Spleen (tissue), 11 donors: ENCODE data around the gene MRPS24. TPM values are rescaled to one million over a fixed set of nuclear protein-coding genes. Genes with fewer than 3 reads are reported as not detected.
"Not testable (repeated sequence)": the region's sequence is repeated elsewhere in the genome, so short reads cannot be mapped to it uniquely, and the experiment has no call there.

Experiments
- DNase-seq: peaks from one replicate; pipeline ENCODE4 v3.0.0-alpha.2; 2020
- H3K27ac ChIP-seq, 8 donors: fragments of 200-600 bp; sonication (generic) in 7 of 8; 1 replicate in 4 of 8; 2 replicates in 4 of 8; pipeline versions ENCODE4 v1.5.0 to v1.8.0; 2016 to 2021; ENCODE audit warnings: inconsistent platforms in 4 of 8, mild to moderate bottlenecking in 4 of 8, moderate library complexity in 1 of 8
- H3K27me3 ChIP-seq, 7 donors: fragments of 200-600 bp; sonication (generic) in 6 of 7; replicated peaks in 1 of 7; 1 replicate in 4 of 7; 2 replicates in 3 of 7; pipeline versions ENCODE4 v1.5.0 to v1.8.0; 2016 to 2021; ENCODE audit warnings: inconsistent platforms in 3 of 7, mild to moderate bottlenecking in 1 of 7
- H3K36me3 ChIP-seq, 6 donors: fragments of 200-600 bp; sonication (generic) in 5 of 6; 1 replicate in 4 of 6; 2 replicates in 2 of 6; pipeline versions ENCODE4 v1.5.0 to v1.8.0; 2016 to 2021; ENCODE audit warnings: inconsistent platforms in 2 of 6
- H3K4me1 ChIP-seq, 6 donors: fragments of 200-600 bp; sonication (generic) in 5 of 6; 1 replicate in 3 of 6; 2 replicates in 3 of 6; pipeline versions ENCODE4 v1.5.0 to v1.8.0; 2016 to 2021; ENCODE audit warnings: inconsistent platforms in 3 of 6
- H3K4me3 ChIP-seq, 8 donors: fragments of 200-600 bp; sonication (generic) in 7 of 8; 1 replicate in 4 of 8; 2 replicates in 4 of 8; pipeline versions ENCODE4 v1.5.0 to v1.8.0; 2016 to 2021; ENCODE audit warnings: inconsistent platforms in 4 of 8, mild to moderate bottlenecking in 4 of 8, moderate library complexity in 2 of 8
- H3K9me3 ChIP-seq, 8 donors: fragments of 200-600 bp; sonication (generic) in 7 of 8; 1 replicate in 4 of 8; 2 replicates in 4 of 8; pipeline versions ENCODE4 v1.5.0 to v1.8.0; 2016 to 2021; ENCODE audit warnings: inconsistent platforms in 4 of 8
- POLR2A ChIP-seq, 3 donors: fragments of 450-650 bp; IDR thresholded peaks; one replicate each; pipeline ENCODE4 v1.5.1; 2017; ENCODE audit warnings: antibody characterized with exemption in 3 of 3, mild to moderate bottlenecking in 1 of 3
- POLR2AphosphoS5 ChIP-seq, 3 donors: sonication (generic); formaldehyde crosslinking; IDR thresholded peaks; one replicate each; pipeline ENCODE4 v1.5.1; 2017; ENCODE audit warnings: antibody characterized with exemption in 3 of 3
- WGBS, 5 donors: extraction: QIAGEN DNeasy Blood & Tissue Kit in 3 of 5; methylation state at CpG; one replicate each; pipeline versions ENCODE4 v1.1.5 to v1.1.7; 2013 to 2018; 5-methylcytosine and 5-hydroxymethylcytosine counted together
- intact Hi-C: fragments of 100-400 bp; cut with DNase I; formaldehyde crosslinking; loops from one replicate; pipeline ENCODE4 v1.15.0; 2023; ENCODE audit warnings: low total_unique reads
- polyA plus RNA-seq, 3 donors: library from polyadenylated mRNA; stranded (reverse); fragments of 200-250 nt; gene quantifications; one replicate each; pipeline ENCODE4 v1.2.1, GENCODE V29; 2013
- total RNA-seq, 7 donors: library from RNA; depleted of rRNA in 3 of 7; stranded (reverse); fragments of >200 nt in 3 of 7; fragmentation: NEBNext Ultra II Directional in 4 of 7; extraction: Animal tissue kit (Norgen Biotek cat#: 25700) in 4 of 7; gene quantifications; one replicate each; pipeline versions ENCODE4 v1.1.0 to v1.2.1, GENCODE V29; 2016 to 2021
- TF ChIP-seq, protein P1 (sequence below), 11 experiments: fragments of 200-600 bp in 7 of 11; fragments of 450-650 bp in 4 of 11; sonication (generic) in 4 of 11; IDR thresholded peaks in 8 of 11; conservative IDR thresholded peaks in 3 of 11; 1 replicate in 7 of 11; 2 replicates in 4 of 11; pipeline versions ENCODE4 v1.4.0 to v1.8.0; 2016 to 2021; ENCODE audit warnings: antibody characterized with exemption in 11 of 11, inconsistent platforms in 4 of 11, mild to moderate bottlenecking in 1 of 11
- donor health status: healthy with polysubstance abuse.
- donor health status: DM: no; HTN: no; CAD: no; lungs with moderate emphysema.
- donor health status: DM: no; HTN: no; CAD: no.
- donor health status: Bipolar disorder and iron deficiency.
- donor health status: healthy.
- donor health status: DM: no; HTN: no; CAD: no.
- donor health status: DM: yes; HTN: yes; CAD: no.

Gene MRPS24
- total and polyA plus RNA-seq, 10 donors: 40.7 to 121 (median 69.8) TPM

DNA sequence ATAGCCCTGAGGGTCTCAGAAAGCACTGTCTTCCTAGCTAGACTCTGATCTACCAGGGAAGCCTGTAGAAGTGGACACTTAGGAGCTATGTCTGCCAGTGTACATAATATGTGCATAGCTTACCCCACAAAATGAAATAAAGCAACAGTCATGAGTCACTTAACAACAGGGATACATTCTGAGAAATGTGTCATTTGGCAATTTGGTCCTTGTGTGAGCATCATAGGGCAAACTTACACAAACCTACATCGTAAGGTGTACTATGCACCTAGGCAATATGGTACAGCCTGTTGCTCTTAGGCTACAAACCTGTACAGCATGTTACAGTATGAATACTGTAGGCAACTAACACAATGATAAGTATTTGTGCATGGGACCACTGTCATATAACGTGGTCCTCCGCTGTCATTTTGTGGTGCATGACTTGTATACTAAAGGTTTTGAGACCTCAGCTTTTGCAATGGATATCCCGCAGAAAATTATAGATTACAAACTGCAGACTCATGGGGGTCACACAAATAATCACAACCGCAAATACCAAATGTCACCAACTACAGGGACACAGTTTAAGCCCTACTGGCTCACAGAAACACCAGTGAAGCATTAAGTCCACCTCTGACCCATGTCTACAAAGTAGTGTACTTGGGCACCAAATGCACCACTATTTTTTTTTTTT lies 35.4 kb upstream of the MRPS24 start:
- H3K4me3 ChIP-seq: peak overlapping the region in 4 of 8 donors; percentile 62 to 87 (median 70)
- no peaks in the 10 kb centered on the region for H3K36me3 ChIP-seq

DNA sequence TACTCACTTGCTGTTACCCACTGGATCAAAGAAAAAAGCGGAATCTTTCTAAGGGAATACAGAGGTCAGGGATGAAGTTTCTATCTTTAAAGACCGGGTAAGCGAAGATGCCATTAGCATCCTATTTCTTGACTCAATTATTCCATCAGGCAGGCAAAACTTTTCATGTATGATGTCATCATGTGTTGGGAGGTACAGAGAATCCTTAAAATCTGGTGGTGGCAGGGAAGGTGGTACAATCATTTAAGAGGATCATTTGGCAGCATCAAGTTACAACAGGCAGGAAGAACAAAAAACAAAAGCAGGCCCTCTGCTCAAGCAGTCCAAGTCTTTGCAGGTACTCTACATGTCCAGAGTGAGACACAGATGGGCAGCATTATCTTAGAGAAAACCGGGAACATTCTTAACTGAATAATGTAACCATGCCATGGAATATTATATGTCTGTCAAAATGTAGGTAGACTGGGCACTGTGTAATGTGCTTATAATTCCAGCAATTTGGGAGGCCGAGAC lies 33.3 kb upstream of the MRPS24 start:
- H3K27me3 ChIP-seq: no peaks in the 10 kb centered on the region
- no peaks in the 10 kb centered on the region for H3K9me3 ChIP-seq
- WGBS, 5 donors: 91 to 98% (median 96%) methylated on average over 5 of the region's 5 CpGs
- H3K4me3 ChIP-seq: no peak overlapping the region
- DNase-seq: no peak
- peaks cover 12 to 61% (median 30%) of the 10 kb centered on the region in 6 donors for H3K4me1 ChIP-seq
- intact Hi-C loops: no loop called here
- peaks cover 0 to 3% (median 0%) of the 10 kb centered on the region in 6 donors for H3K36me3 ChIP-seq
- TF ChIP-seq, protein P1, sequence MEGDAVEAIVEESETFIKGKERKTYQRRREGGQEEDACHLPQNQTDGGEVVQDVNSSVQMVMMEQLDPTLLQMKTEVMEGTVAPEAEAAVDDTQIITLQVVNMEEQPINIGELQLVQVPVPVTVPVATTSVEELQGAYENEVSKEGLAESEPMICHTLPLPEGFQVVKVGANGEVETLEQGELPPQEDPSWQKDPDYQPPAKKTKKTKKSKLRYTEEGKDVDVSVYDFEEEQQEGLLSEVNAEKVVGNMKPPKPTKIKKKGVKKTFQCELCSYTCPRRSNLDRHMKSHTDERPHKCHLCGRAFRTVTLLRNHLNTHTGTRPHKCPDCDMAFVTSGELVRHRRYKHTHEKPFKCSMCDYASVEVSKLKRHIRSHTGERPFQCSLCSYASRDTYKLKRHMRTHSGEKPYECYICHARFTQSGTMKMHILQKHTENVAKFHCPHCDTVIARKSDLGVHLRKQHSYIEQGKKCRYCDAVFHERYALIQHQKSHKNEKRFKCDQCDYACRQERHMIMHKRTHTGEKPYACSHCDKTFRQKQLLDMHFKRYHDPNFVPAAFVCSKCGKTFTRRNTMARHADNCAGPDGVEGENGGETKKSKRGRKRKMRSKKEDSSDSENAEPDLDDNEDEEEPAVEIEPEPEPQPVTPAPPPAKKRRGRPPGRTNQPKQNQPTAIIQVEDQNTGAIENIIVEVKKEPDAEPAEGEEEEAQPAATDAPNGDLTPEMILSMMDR (IDR thresholded peaks at IDR 0.05 in 8 of 11, conservative IDR thresholded peaks at IDR 0.05 in 3 of 11): no peak
- no peak for TF ChIP-seq POLR2A (IDR thresholded peaks at IDR 0.05)
- TF ChIP-seq POLR2AphosphoS5 (IDR thresholded peaks at IDR 0.05): no peak
- no peak overlapping the region for H3K27ac ChIP-seq

More for the DNA sequence above, 35.4 kb upstream of the MRPS24 start:
- DNase-seq: no peak
- Histone ChIP-seq H3K4me1 (peaks cover 12 to 61% (median 29%) of the 10 kb centered on the region in 6 donors), H3K9me3 (no peaks in the 10 kb centered on the region), H3K27me3 (no peaks in the 10 kb centered on the region), H3K27ac (peak overlapping the region in 6 of 8 donors; percentile 40 to 89 (median 88))
- TF ChIP-seq POLR2AphosphoS5 (IDR thresholded peaks at IDR 0.05): no peak
- TF ChIP-seq, protein P1 (IDR thresholded peaks at IDR 0.05 in 8 of 11, conservative IDR thresholded peaks at IDR 0.05 in 3 of 11): no peak
- TF ChIP-seq POLR2A (IDR thresholded peaks at IDR 0.05): no peak
- intact Hi-C loops: no loop called here
- 89 to 97% (median 93%) methylated on average over 5 of the region's 5 CpGs for WGBS, 5 donors

DNA sequence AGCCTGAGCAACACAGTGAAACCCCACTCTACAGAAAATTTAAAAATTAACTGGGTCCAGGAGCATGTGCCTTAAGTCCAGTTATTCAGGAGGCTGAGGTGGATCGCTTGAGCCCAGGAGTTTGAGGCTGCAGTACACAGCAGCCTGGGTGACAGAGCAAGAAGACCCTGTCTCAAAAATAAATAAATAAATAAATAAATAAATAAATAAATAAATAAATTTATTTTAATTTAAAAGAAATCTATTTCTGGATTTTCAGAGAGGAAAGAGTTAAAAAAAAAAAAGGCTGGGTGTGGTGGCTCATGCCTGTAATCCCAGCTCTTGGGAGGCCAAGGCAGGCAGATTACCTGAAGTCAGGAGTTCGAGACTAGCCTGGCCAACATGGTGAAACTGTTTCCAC lies 29.3 kb upstream of the MRPS24 start:
- H3K27me3 ChIP-seq, intact Hi-C loops, DNase-seq, H3K9me3 ChIP-seq, H3K4me3 ChIP-seq, H3K27ac ChIP-seq: not testable (repeated sequence)
- WGBS, 5 donors: 92 to 98% (median 93%) methylated on average over 2 of the region's 2 CpGs
- Histone ChIP-seq H3K4me1 (peaks cover 0 to 30% (median 8%) of the 10 kb centered on the region in 6 donors), H3K36me3 (peaks cover 0 to 17% (median 0%) of the 10 kb centered on the region in 6 donors)

DNA sequence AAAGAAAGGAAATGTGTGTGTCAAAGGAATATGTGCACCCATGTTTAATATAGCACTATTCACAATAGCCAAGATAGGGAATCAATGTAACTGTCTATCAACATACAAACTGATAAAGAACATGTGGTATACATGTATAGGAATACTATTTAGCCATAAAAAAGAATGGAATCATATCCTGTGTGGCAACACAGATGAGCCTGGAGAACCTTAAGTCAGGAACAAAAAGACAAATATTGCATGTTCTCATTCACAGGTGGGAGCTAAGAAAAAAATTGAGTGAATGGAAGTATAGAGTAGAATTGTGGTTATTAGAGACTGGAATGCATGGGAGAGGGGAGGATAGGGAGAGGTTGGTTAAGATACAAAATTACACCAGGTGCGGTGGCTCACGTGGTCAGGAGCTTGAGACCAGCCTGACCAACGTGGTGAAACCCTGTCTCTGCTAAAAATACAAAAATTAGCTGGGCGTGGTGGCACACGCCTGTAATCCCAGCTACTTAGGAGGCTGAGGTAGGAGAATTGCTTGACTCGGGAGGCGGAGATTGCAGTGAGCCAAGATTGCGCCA lies 26.6 kb upstream of the MRPS24 start:
- TF ChIP-seq, protein P1 (IDR thresholded peaks at IDR 0.05 in 8 of 11, conservative IDR thresholded peaks at IDR 0.05 in 3 of 11): no peak
- TF ChIP-seq POLR2AphosphoS5 (IDR thresholded peaks at IDR 0.05) (no peak), POLR2A (IDR thresholded peaks at IDR 0.05) (no peak)
- no peak for DNase-seq
- H3K36me3 ChIP-seq: peaks cover 0 to 17% (median 0%) of the 10 kb centered on the region in 6 donors
- 88 to 92% (median 89%) methylated on average over 8 of the region's 8 CpGs for WGBS, 5 donors
- no peaks in the 10 kb centered on the region for H3K9me3 ChIP-seq
- no peak overlapping the region for H3K27ac ChIP-seq
- intact Hi-C loops: no loop called here
- H3K27me3 ChIP-seq: no peaks in the 10 kb centered on the region
- H3K4me1 ChIP-seq: peaks cover 0 to 36% (median 23%) of the 10 kb centered on the region in 6 donors
- H3K4me3 ChIP-seq: no peak overlapping the region
